ENCODE results near the gene C8G.

DNA sequence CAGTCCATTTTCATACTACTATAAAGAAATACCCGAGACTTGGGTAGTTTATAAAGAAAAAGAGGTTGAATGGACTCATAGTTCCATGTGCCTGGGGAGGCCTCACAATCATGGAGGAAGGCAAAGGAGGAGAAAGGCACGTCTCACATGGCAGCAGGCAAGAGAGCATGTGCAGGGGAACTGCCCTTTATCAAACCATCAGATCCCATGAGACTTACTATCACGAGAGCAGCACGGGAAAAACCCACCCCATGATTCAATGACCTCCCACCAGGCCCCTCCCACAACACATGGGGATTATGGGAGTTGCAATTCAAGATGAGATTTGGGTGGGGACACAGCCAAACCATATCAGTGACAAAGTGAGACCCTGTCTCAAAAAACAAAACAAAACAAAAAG lies 38.8 kb upstream of the C8G start:
- no peak for TF ChIP-seq ZNF12 (CRISPR knock-in tag; IDR thresholded peaks at IDR 0.05)
- no peak for TF ChIP-seq SMAD3 (CRISPR knock-in tag; IDR thresholded peaks at IDR 0.05)
- TF ChIP-seq, protein P1, sequence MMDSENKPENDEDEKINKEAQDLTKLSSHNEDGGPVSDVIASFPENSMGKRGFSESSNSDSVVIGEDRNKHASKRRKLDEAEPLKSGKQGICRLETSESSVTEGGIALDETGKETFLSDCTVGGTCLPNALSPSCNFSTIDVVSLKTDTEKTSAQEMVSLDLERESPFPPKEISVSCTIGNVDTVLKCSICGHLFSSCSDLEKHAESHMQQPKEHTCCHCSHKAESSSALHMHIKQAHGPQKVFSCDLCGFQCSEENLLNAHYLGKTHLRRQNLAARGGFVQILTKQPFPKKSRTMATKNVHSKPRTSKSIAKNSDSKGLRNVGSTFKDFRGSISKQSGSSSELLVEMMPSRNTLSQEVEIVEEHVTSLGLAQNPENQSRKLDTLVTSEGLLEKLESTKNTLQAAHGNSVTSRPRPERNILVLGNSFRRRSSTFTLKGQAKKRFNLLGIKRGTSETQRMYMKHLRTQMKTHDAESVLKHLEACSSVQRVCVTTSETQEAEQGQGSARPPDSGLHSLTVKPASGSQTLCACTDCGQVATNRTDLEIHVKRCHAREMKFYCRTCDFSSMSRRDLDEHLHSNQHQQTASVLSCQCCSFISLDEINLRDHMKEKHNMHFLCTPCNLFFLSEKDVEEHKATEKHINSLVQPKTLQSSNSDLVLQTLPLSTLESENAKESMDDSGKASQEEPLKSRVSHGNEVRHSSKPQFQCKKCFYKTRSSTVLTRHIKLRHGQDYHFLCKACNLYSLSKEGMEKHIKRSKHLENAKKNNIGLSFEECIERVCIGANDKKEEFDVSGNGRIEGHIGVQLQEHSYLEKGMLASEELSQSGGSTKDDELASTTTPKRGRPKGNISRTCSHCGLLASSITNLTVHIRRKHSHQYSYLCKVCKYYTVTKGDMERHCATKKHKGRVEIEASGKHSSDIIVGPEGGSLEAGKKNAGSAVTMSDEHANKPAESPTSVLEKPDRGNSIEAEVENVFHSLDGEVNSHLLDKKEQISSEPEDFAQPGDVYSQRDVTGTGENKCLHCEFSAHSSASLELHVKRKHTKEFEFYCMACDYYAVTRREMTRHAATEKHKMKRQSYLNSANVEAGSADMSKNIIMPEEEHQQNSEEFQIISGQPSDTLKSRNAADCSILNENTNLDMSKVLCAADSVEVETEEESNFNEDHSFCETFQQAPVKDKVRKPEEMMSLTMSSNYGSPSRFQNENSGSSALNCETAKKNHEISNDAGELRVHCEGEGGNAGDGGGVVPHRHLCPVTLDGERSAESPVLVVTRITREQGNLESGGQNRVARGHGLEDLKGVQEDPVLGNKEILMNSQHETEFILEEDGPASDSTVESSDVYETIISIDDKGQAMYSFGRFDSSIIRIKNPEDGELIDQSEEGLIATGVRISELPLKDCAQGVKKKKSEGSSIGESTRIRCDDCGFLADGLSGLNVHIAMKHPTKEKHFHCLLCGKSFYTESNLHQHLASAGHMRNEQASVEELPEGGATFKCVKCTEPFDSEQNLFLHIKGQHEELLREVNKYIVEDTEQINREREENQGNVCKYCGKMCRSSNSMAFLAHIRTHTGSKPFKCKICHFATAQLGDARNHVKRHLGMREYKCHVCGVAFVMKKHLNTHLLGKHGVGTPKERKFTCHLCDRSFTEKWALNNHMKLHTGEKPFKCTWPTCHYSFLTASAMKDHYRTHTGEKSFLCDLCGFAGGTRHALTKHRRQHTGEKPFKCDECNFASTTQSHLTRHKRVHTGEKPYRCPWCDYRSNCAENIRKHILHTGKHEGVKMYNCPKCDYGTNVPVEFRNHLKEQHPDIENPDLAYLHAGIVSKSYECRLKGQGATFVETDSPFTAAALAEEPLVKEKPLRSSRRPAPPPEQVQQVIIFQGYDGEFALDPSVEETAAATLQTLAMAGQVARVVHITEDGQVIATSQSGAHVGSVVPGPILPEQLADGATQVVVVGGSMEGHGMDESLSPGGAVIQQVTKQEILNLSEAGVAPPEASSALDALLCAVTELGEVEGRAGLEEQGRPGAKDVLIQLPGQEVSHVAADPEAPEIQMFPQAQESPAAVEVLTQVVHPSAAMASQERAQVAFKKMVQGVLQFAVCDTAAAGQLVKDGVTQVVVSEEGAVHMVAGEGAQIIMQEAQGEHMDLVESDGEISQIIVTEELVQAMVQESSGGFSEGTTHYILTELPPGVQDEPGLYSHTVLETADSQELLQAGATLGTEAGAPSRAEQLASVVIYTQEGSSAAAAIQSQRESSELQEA (CRISPR knock-in tag; IDR thresholded peaks at IDR 0.05; ENCODE audit: not compliant biosample characterization), result no peak
